Parathyroid adenoma (tissue), 2 donors: ENCODE data around the gene ASCL1.

Experiments
- H2AFZ ChIP-seq: fragments of 300-600 bp; sonication (generic); one replicate; pipeline ENCODE4 v1.7.0; 2017; ENCODE audit warnings: antibody characterized with exemption, mild to moderate bottlenecking
- H3K27ac ChIP-seq: fragments of 300-600 bp; sonication (generic); one replicate; pipeline ENCODE4 v1.7.0; 2017
- H3K27me3 ChIP-seq: fragments of 300-600 bp; sonication (generic); one replicate; pipeline ENCODE4 v1.7.0; 2017; ENCODE audit warnings: low read length; ENCODE audit not compliant: control insufficient read depth, insufficient read depth
- H3K36me3 ChIP-seq: fragments of 300-600 bp; sonication (generic); one replicate; pipeline ENCODE4 v1.7.0; 2017; ENCODE audit warnings: low read length; ENCODE audit not compliant: control insufficient read depth, insufficient read depth
- H3K4me1 ChIP-seq: fragments of 300-600 bp; sonication (generic); one replicate; pipeline ENCODE4 v1.7.0; 2017; ENCODE audit warnings: control low read depth
- H3K4me2 ChIP-seq: fragments of 300-600 bp; sonication (generic); one replicate; pipeline ENCODE4 v1.7.0; 2017; ENCODE audit warnings: low read length
- H3K4me3 ChIP-seq: fragments of 300-600 bp; sonication (generic); one replicate; pipeline ENCODE4 v1.7.0; 2017; ENCODE audit warnings: low read depth, low read length
- H3K79me2 ChIP-seq: fragments of 300-600 bp; sonication (generic); one replicate; pipeline ENCODE4 v1.7.0; 2017; ENCODE audit warnings: control low read depth
- H3K9ac ChIP-seq: fragments of 300-600 bp; sonication (generic); one replicate; pipeline ENCODE4 v1.7.0; 2017; ENCODE audit warnings: mild to moderate bottlenecking
- H3K9me3 ChIP-seq: fragments of 300-600 bp; sonication (generic); one replicate; pipeline ENCODE4 v1.7.0; 2017; ENCODE audit warnings: low read length; ENCODE audit not compliant: control insufficient read depth
- CTCF ChIP-seq: fragments of 300-600 bp; sonication (generic); IDR thresholded peaks from one replicate; pipeline ENCODE4 v1.7.0; 2017; ENCODE audit warnings: antibody characterized with exemption, mild to moderate bottlenecking
- donor health status: primary hyperparathyroidism.

ASCL1 gene

GRCh38 chr12:102966200-102966863, 8.9 kb downstream of the ASCL1 start:
- H3K27ac ChIP-seq: no peak overlapping the region
- no peak for TF ChIP-seq CTCF
- no peaks in the 10 kb centered on the region for H3K79me2 ChIP-seq
- H3K27me3 ChIP-seq: peaks cover 18% of the 10 kb centered on the region
- no peak overlapping the region for H3K4me2 ChIP-seq
- H3K9me3 ChIP-seq: peaks cover 4% of the 10 kb centered on the region
- no peaks in the 10 kb centered on the region for H3K4me1 ChIP-seq
- no peaks in the 10 kb centered on the region for H3K36me3 ChIP-seq
- no peak overlapping the region for H3K4me3 ChIP-seq
- no peak overlapping the region for H3K9ac ChIP-seq
- no peak overlapping the region for H2AFZ ChIP-seq

- Histone ChIP-seq H3K9ac (no peak overlapping the region), H3K4me1 (no peaks in the 10 kb centered on the region), H3K9me3 (no peaks in the 10 kb centered on the region), H3K27me3 (peaks cover 3% of the 10 kb centered on the region), H2AFZ (no peak overlapping the region), H3K4me2 (no peak overlapping the region), H3K36me3 (no peaks in the 10 kb centered on the region), H3K27ac (no peak overlapping the region), H3K79me2 (no peaks in the 10 kb centered on the region), H3K4me3 (no peak overlapping the region)
- TF ChIP-seq CTCF: no peak
Measured at GRCh38 chr12:102970780-102971179, 13.3 kb downstream of the ASCL1 start.

DNA sequence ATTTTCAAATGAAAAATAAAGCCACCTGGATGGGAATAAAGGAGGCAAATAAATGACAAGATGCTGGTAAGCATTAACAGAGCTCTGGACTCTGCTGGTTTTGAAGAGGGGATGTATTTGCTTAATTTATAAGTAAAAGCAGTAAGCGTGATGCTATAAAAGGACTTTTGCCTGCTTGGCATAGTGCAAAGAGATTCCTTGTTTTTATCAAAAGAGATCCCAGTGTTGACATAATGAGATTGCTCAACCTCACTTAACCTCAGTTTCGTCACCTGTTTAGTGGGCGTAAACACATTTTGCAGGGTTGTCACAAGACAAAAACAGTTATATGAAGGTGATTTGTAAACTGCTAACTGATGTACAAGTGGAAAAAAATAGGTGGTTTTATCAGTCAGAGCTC, 13.8 kb downstream of the ASCL1 start:
- H3K27ac ChIP-seq: no peak overlapping the region
- H3K4me2 ChIP-seq: no peak overlapping the region
- no peak overlapping the region for H3K4me3 ChIP-seq
- no peaks in the 10 kb centered on the region for H3K27me3 ChIP-seq
- no peaks in the 10 kb centered on the region for H3K9me3 ChIP-seq
- H3K9ac ChIP-seq: no peak overlapping the region
- no peaks in the 10 kb centered on the region for H3K36me3 ChIP-seq
- H3K79me2 ChIP-seq: no peaks in the 10 kb centered on the region
- H2AFZ ChIP-seq: no peak overlapping the region
- no peaks in the 10 kb centered on the region for H3K4me1 ChIP-seq
- no peak for TF ChIP-seq CTCF

DNA sequence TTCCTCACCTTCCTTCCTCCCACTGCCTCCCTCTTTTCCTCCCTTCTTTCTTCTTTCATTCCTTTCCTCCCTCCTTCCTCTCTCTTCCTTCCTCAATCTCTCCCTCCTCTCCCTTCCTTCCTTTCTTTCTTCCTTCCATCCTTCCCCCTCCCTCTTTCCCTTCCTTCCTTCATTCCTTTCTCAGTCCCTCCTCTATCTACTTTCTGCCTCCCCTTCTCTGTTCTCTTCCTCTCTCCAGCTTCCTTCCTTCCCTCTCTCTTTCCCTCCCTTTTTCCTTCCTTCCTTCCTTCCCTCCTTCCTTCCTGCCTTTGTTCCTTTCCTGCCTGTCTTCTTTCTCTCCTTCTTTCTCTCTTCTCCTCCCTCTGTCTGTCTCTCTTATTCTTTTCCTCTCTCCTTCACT, 16.1 kb downstream of the ASCL1 start:
- Histone ChIP-seq H3K9ac (no peak overlapping the region), H3K27ac (no peak overlapping the region), H3K27me3 (no peaks in the 10 kb centered on the region), H2AFZ (no peak overlapping the region), H3K4me2 (no peak overlapping the region), H3K4me3 (no peak overlapping the region), H3K9me3 (no peaks in the 10 kb centered on the region), H3K4me1 (no peaks in the 10 kb centered on the region), H3K36me3 (no peaks in the 10 kb centered on the region), H3K79me2 (no peaks in the 10 kb centered on the region)
- no peak for TF ChIP-seq CTCF

- Histone ChIP-seq H3K27ac (no peak overlapping the region), H3K4me2 (no peak overlapping the region), H3K27me3 (no peaks in the 10 kb centered on the region), H3K9ac (no peak overlapping the region), H3K4me1 (no peaks in the 10 kb centered on the region), H3K79me2 (no peaks in the 10 kb centered on the region), H3K9me3 (no peaks in the 10 kb centered on the region), H3K36me3 (no peaks in the 10 kb centered on the region), H3K4me3 (no peak overlapping the region), H2AFZ (no peak overlapping the region)
- TF ChIP-seq CTCF: no peak
Measured at GRCh38 chr12:102976609-102977280, 19.3 kb downstream of the ASCL1 start.
